GM12864 (cell line): Measurements from ENCODE around the gene FNDC1.

ENCODE experiments used
- DNase-seq: peaks from one replicate; pipeline ENCODE4 v3.0.0-alpha.2; 2011; ENCODE audit warnings: low read depth
- H3K4me3 ChIP-seq: 2 replicates; pipeline ENCODE4 v1.5.1; 2011; ENCODE audit warnings: mild to moderate bottlenecking, low read depth, low read length, control low read depth
- TF ChIP-seq, protein P1 (sequence below): IDR thresholded peaks from 2 replicates; pipeline ENCODE4 v1.5.1; 2011; ENCODE audit warnings: low read depth, mild to moderate bottlenecking, moderate library complexity, low read length, control low read depth, inconsistent platforms; ENCODE audit errors: missing control alignments

Gene FNDC1

DNA sequence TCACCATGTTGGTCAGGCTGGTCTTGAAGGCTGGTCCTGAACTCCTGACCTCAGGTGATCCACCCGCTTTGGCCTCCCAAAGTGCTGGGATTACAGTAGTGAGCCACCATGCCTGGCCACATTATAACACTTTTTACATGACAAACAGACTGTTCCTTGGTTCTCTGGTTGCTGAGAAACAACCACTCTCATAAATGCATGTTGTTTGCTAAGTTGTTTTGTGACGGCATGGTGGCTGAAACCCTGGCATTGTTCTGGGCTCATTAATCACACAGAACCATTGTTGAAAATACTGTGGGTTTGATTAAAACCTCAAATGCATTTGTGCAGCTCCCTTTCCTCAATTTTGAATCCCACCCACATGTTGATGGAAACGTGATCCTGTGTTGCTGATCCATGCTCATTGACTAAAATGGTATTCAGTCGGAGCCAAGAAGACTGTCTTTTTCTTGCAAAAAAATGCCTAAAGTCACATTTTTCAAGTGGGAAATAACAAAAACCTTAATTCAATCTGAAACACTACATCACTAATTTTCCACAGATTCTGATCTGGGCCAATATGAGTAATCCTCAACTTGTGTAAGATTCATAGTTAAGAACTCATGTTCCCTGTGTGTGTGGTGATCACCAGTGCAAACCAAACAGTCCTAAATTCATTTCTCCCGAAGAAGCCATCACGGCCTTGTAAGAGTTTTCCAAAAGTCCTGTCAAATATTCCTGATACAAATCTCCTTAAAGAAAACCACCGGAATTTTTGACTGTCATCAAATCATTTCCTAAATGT, 132.8 kb downstream of the FNDC1 start:
- no peak for DNase-seq
- no peak overlapping the region for H3K4me3 ChIP-seq
- TF ChIP-seq, protein P1, sequence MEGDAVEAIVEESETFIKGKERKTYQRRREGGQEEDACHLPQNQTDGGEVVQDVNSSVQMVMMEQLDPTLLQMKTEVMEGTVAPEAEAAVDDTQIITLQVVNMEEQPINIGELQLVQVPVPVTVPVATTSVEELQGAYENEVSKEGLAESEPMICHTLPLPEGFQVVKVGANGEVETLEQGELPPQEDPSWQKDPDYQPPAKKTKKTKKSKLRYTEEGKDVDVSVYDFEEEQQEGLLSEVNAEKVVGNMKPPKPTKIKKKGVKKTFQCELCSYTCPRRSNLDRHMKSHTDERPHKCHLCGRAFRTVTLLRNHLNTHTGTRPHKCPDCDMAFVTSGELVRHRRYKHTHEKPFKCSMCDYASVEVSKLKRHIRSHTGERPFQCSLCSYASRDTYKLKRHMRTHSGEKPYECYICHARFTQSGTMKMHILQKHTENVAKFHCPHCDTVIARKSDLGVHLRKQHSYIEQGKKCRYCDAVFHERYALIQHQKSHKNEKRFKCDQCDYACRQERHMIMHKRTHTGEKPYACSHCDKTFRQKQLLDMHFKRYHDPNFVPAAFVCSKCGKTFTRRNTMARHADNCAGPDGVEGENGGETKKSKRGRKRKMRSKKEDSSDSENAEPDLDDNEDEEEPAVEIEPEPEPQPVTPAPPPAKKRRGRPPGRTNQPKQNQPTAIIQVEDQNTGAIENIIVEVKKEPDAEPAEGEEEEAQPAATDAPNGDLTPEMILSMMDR = no peak

DNA sequence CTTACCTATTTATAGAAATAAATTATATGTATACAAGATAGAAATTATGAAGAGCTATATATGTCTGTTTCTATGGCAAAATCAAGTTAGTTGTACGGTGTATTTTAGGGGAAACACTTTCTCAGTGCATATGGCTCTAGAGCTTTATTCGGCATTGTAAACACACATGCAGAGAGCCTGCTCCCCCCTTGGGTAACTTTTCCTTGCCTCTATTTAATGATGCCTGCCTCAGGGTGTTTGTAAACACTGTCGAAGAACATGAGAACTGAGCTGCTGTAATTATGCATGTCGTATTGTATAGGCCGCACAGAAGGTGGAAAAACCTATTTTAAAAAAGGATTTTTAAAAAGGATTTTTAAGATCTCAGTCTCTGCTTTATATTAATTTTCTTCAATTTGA, 133.4 kb downstream of the FNDC1 start:
- DNase-seq = no peak
- TF ChIP-seq, protein P1 = no peak
- H3K4me3 ChIP-seq = no peak overlapping the region

DNA sequence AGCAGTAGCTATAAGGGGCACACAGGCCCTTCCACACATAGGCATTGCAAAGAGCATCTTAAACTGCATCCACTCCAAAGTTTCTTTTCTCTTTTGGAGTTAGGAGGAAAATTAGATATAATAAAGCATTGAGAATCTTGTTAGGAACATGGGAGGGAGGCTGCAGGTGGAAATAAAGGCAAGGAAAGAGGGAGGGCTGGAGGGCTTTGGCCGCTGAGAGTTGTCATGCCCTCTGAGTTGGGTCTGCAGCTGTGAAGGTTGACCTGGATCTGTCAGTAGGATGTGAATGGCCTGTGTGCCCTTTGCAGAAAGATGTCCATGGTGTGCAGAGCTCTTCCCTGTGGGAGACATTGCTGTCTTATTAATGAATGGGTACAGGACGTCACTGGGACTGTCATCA, 134.0 kb downstream of the FNDC1 start:
- no peak for DNase-seq
- no peak overlapping the region for H3K4me3 ChIP-seq
- TF ChIP-seq, protein P1 = no peak

DNA sequence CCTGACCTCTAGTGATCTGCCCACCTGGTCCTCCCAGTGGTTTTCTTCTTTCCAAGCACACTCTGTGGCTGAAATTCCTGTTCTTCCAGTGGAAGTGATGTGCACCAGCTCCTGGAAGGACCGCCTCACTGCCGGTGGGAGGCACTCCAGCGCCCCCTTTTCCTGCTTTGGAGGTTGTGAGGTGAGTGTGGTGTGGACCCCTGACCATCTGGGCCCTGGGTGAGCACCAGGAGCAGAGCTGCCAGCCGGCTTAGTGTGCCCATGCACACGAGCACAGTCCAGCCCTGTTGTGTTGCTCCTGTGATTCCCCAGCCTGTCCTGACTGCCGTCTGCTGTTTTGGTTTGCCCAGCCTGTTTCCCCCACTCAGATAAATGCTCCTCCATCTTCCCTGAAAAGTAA, 134.6 kb downstream of the FNDC1 start:
- H3K4me3 ChIP-seq = no peak overlapping the region
- TF ChIP-seq, protein P1 = no peak
- no peak for DNase-seq

DNA sequence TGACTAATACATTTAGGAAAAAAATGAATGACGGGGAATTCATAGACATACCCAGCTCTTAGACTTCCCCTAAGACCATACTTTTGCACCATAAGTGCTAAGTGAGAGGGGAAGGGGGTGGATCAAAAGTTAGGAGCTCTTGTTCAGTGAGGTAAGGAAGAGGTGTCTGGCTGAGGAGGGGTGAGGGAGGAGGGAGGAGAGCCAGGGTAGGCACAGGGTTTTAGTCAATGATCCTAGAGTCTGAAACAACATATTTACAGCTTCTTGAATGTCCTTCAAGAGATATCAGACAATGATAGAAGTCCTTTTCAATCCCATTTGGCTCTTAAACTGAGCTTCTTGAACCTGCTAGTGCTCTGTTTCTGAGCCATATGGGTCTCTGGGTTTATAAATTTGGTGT, 135.4 kb downstream of the FNDC1 start:
- DNase-seq = no peak
- TF ChIP-seq, protein P1 = no peak
- H3K4me3 ChIP-seq = no peak overlapping the region

DNA sequence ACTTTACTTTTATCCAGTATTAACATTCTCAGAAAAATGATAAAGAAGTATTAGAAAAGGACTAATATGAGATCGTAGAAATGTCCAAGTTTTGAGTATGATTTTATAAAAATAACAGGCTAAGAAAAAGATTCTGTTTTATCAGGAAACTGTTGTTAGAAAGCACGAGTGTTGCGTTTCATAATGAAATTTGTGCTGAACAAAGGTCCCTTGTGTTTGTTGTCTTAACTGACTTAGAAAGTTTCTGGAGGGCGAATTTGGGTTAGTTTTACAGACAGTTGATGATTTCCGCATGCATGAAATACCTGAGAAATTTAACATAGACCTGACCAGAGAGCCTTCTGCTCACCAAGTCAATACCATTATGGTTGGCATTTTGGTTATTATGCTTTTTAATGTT, 136.0 kb downstream of the FNDC1 start:
- TF ChIP-seq, protein P1 = no peak
- DNase-seq = no peak

DNA sequence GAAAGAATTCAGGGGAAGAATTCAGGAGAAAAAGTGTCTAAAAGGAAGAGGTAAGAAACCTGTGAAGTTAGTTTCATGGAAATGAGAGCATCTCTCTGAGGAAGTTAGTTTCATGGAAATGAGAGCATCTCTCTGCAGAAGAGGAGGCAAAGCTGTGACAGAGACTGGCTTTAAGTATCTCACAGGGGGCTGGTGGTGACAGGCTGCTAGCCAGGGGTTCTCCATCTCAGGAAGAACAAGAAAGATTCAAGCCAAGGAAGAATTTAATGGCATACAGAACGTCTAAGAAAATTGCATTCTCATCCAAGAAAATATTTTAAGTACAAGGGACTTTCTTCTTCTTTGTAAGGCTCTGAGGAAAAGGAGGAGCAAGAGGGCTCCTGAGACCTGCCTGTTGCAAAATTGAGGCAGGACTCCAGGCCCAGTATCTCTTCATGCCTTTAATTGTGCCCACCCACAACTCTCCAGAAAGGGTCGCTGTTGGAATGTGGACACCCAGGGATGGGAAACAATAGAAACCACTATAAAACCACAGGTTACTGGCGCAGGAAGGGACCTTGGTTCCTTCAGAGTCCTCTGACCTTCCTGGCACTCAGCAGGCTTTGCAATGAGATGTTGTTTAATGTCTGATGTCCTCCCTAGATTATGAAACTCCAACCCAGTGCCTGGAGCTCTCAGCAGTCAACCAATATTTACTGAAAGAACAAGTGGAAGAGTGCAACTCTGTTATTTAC, 136.8 kb downstream of the FNDC1 start:
- no peak for DNase-seq
- TF ChIP-seq, protein P1 = no peak
- H3K4me3 ChIP-seq = no peak overlapping the region

More for the DNA sequence above, 136.0 kb downstream of the FNDC1 start:
- H3K4me3 ChIP-seq = no peak overlapping the region
